Stimulated activated effector memory CD8-positive, alpha-beta T cell treated with anti-CD3 and anti-CD28 coated beads, Interleukin-12 subunit alpha, Interleukin-12 subunit beta, amount 100 ng/mL, for 72 hours (primary cell): ENCODE data around the gene YPEL3.

Experiments
- ATAC-seq: fragments of 150-1000 bp; cut with Tn5 transposase; 2 replicates; pipeline ENCODE4 v1.10.0; 2021
- DNase-seq, 2 donors: peaks; one replicate each; pipeline ENCODE4 v3.0.0; 2021 to 2022; ENCODE audit warnings: low spot score in 2 of 2
- H3K27ac Mint-ChIP-seq: one replicate; pipeline ENCODE4 v1.8.0; 2022; ENCODE audit warnings: mild to moderate bottlenecking, mixed read lengths
- H3K36me3 Mint-ChIP-seq: one replicate; pipeline ENCODE4 v1.8.0; 2022; ENCODE audit warnings: mild to moderate bottlenecking, mixed read lengths
- H3K4me1 Mint-ChIP-seq: one replicate; pipeline ENCODE4 v1.8.0; 2022; ENCODE audit warnings: mixed read lengths
- H3K4me3 Mint-ChIP-seq: one replicate; pipeline ENCODE4 v1.8.0; 2022; ENCODE audit warnings: mild to moderate bottlenecking, mixed read lengths
- H3K9me3 Mint-ChIP-seq: one replicate; pipeline ENCODE4 v1.8.0; 2022; ENCODE audit warnings: mixed read lengths

YPEL3 gene

GRCh38 chr16:30069611-30070462 lies 26.2 kb downstream of the YPEL3 start:
- Mint-ChIP-seq H3K4me1 (peaks cover 45% of the 10 kb centered on the region), H3K27ac (peak overlapping the region; percentile 79), H3K36me3 (peaks cover 100% of the 10 kb centered on the region), H3K9me3 (no peaks in the 10 kb centered on the region), H3K4me3 (peak overlapping the region; percentile 32)
- DNase-seq (no peak), ATAC-seq (no peak)

- peak overlapping the region; percentile 97 for H3K4me3 Mint-ChIP-seq
- DNase-seq (no peak), ATAC-seq (no peak)
- peaks cover 44% of the 10 kb centered on the region for H3K4me1 Mint-ChIP-seq
- H3K9me3 Mint-ChIP-seq: no peaks in the 10 kb centered on the region
- H3K27ac Mint-ChIP-seq: peak overlapping the region; percentile 79
- peaks cover 100% of the 10 kb centered on the region for H3K36me3 Mint-ChIP-seq
These were observed 27.0 kb downstream of the YPEL3 start for GRCh38 chr16:30068750-30069610.

GRCh38 chr16:30068333-30068732 lies 27.7 kb downstream of the YPEL3 start:
- Mint-ChIP-seq H3K4me1 (peaks cover 51% of the 10 kb centered on the region), H3K27ac (peak overlapping the region; percentile 79), H3K4me3 (peak overlapping the region; percentile 97), H3K9me3 (no peaks in the 10 kb centered on the region), H3K36me3 (peaks cover 96% of the 10 kb centered on the region)
- DNase-seq (no peak), ATAC-seq (no peak)

- ATAC-seq (no peak), DNase-seq (no peak)
- Mint-ChIP-seq H3K9me3 (no peaks in the 10 kb centered on the region), H3K27ac (peak overlapping the region; percentile 98), H3K36me3 (peaks cover 89% of the 10 kb centered on the region), H3K4me1 (peaks cover 52% of the 10 kb centered on the region), H3K4me3 (peak overlapping the region; percentile 97)
These were observed 28.5 kb downstream of the YPEL3 start for GRCh38 chr16:30067584-30067916.

GRCh38 chr16:30066761-30067583 lies 29.0 kb downstream of the YPEL3 start:
- peaks cover 52% of the 10 kb centered on the region for H3K4me1 Mint-ChIP-seq
- ATAC-seq (no peak), DNase-seq (no peak)
- peaks cover 83% of the 10 kb centered on the region for H3K36me3 Mint-ChIP-seq
- H3K4me3 Mint-ChIP-seq: peak overlapping the region; percentile 97
- H3K9me3 Mint-ChIP-seq: no peaks in the 10 kb centered on the region
- H3K27ac Mint-ChIP-seq: peak overlapping the region; percentile 98

- ATAC-seq (peak; percentile 8), DNase-seq (no peak)
- Mint-ChIP-seq H3K4me1 (peaks cover 52% of the 10 kb centered on the region), H3K36me3 (peaks cover 75% of the 10 kb centered on the region), H3K4me3 (peak overlapping the region; percentile 97), H3K27ac (peak overlapping the region; percentile 98), H3K9me3 (no peaks in the 10 kb centered on the region)
These were observed 29.9 kb downstream of the YPEL3 start for GRCh38 chr16:30065943-30066760.

GRCh38 chr16:30065102-30065942 lies 30.7 kb downstream of the YPEL3 start, which contains the start of gene ALDOA:
Gene ALDOA, plus strand, starts transcription at chr16:30065760. Its CDS starts 1,138 bp downstream, at chr16:30066898.
- H3K9me3 Mint-ChIP-seq: no peaks in the 10 kb centered on the region
- DNase-seq: peak; percentile 93 to 98
- peak within 1 kb of the TSS; percentile 98 for H3K27ac Mint-ChIP-seq
- ATAC-seq: peak; percentile 90
- peaks cover 66% of the 10 kb centered on the region for H3K36me3 Mint-ChIP-seq
- peaks cover 50% of the 10 kb centered on the region for H3K4me1 Mint-ChIP-seq
- H3K4me3 Mint-ChIP-seq: peak within 1 kb of the TSS; percentile 97

GRCh38 chr16:30064729-30065101 lies 31.3 kb downstream of the YPEL3 start:
- H3K4me3 Mint-ChIP-seq: peak overlapping the region; percentile 97
- H3K9me3 Mint-ChIP-seq: no peaks in the 10 kb centered on the region
- H3K36me3 Mint-ChIP-seq: peaks cover 60% of the 10 kb centered on the region
- DNase-seq (no peak), ATAC-seq (no peak)
- H3K27ac Mint-ChIP-seq: peak overlapping the region; percentile 98
- H3K4me1 Mint-ChIP-seq: peaks cover 44% of the 10 kb centered on the region

- H3K9me3 Mint-ChIP-seq: no peaks in the 10 kb centered on the region
- peak; percentile 27 for ATAC-seq
- peaks cover 54% of the 10 kb centered on the region for H3K36me3 Mint-ChIP-seq
These were observed 31.9 kb downstream of the YPEL3 start for GRCh38 chr16:30063893-30064728.

GRCh38 chr16:30063278-30063892 lies 32.6 kb downstream of the YPEL3 start:
- ATAC-seq (no peak), DNase-seq (no peak)
- H3K4me3 Mint-ChIP-seq: peak overlapping the region; percentile 97
- peaks cover 47% of the 10 kb centered on the region for H3K36me3 Mint-ChIP-seq
- H3K27ac Mint-ChIP-seq: peak overlapping the region; percentile 98
- peaks cover 30% of the 10 kb centered on the region for H3K4me1 Mint-ChIP-seq
- no peaks in the 10 kb centered on the region for H3K9me3 Mint-ChIP-seq

More at GRCh38 chr16:30063893-30064728, 31.9 kb downstream of the YPEL3 start:
- Mint-ChIP-seq H3K4me3 (peak overlapping the region; percentile 97), H3K27ac (peak overlapping the region; percentile 98), H3K4me1 (peaks cover 38% of the 10 kb centered on the region)
- peak; percentile 45 to 83 for DNase-seq

- H3K36me3 Mint-ChIP-seq: peaks cover 23% of the 10 kb centered on the region
- no peak for ATAC-seq
These were observed 35.0 kb downstream of the YPEL3 start for GRCh38 chr16:30060836-30061554.

GRCh38 chr16:30060346-30060745 lies 35.7 kb downstream of the YPEL3 start:
- Mint-ChIP-seq H3K9me3 (no peaks in the 10 kb centered on the region), H3K4me3 (no peak overlapping the region), H3K4me1 (peaks cover 12% of the 10 kb centered on the region), H3K36me3 (peaks cover 17% of the 10 kb centered on the region), H3K27ac (no peak overlapping the region)
- ATAC-seq: no peak
- no peak for DNase-seq

More at GRCh38 chr16:30060836-30061554, 35.0 kb downstream of the YPEL3 start:
- DNase-seq: no peak
- Mint-ChIP-seq H3K4me1 (peaks cover 12% of the 10 kb centered on the region), H3K4me3 (no peak overlapping the region), H3K9me3 (no peaks in the 10 kb centered on the region), H3K27ac (peak overlapping the region; percentile 48)
